Mammary microvascular endothelial cell (primary cell): ENCODE measurements around the gene SLC6A7. TPM values are rescaled to one million over a fixed set of nuclear protein-coding genes. Genes with fewer than 3 reads are reported as not detected.

Experiments used
- total RNA-seq: library from RNA; depleted of rRNA; stranded (reverse); fragments of >200 nt; gene quantifications from 2 replicates; pipeline ENCODE4 v1.2.3, GENCODE V29; 2015

SLC6A7 gene
- total RNA-seq, result not detected in 2 replicates

DNA sequence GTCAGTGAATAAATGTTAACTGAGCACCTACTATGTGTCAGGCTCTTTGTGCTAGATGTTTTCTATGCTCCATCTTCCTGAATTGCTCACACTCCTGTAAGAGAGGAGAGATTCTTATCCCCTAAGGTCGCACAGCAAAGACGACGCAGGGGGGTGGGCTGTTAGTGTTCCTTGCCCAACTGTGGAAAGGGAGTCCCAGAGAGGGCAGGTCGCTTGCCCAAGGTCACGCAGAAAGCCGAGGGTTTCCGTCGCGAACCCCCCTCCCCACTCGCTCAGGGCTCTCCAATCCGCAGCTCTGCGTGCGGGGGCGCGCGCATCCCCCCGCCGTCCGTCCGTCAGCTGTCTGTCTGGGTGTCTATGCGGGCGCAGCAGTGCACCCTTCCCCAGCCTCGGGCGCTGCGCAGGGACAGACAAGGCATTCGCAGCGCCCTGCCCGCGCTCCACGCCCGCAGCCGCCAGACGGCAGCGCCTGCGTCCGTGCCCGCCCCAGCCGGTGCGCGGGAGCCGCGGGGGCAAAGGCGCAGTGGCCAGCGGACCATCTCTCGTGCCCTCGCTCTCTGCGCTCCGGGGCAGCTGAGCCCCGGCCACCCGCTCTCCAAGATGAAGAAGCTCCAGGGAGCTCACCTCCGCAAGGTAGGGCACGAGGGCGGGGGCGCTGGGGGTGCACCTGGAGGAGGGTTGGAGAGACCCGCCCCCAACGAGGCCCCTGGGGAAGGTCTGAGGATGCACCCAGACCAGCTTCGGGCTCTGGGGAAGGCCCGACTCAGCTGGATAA is at the start of gene SLC6A7:
SLC6A7 (plus strand) TSS at position 335 of the 775 bp plus-strand sequence; CDS start at position 601, 266 bp downstream.

DNA sequence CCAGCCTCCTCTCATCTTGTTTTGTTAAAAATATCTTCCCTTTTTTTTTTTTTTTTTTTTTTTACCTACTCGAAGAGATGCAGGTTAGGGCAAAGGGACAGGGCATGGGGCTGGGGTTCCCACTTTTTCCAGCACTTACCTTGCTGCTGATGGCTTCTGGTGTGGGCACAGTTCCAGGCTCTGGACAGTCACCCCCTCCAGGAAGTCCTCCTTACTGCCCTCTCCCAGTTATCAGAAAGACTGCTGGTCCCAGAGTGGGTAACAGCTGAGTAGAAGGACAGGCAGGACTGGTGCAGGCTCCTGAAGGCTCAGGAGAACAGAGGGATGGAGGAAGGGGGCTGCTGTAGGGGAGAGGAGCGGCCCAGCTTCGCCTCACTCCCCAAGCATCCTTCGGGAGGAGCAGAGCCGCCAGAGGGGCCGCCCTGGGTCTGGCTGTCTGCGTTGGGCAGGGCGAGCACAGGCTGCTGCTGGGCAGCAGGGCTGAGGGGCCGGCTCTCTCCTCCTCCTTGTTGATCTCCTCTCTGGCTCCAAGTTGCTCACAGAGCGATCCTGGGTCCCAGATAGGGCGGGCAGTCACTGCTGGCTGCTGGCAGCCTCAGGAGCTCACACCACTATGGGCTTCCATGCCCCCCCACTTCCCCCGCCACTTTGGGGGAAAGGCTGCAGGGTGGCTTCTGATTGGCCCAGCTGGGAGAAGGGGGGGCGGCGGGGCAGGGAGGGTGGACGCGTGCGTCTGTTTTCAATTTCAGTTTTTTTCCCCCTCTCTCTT is 34.4 kb upstream of the SLC6A7 start, which contains the start of gene PDGFRB:
PDGFRB (minus strand) TSS at position 588 of the 769 bp plus-strand sequence. CDS start 18,798 bp downstream, outside the sequence.

DNA sequence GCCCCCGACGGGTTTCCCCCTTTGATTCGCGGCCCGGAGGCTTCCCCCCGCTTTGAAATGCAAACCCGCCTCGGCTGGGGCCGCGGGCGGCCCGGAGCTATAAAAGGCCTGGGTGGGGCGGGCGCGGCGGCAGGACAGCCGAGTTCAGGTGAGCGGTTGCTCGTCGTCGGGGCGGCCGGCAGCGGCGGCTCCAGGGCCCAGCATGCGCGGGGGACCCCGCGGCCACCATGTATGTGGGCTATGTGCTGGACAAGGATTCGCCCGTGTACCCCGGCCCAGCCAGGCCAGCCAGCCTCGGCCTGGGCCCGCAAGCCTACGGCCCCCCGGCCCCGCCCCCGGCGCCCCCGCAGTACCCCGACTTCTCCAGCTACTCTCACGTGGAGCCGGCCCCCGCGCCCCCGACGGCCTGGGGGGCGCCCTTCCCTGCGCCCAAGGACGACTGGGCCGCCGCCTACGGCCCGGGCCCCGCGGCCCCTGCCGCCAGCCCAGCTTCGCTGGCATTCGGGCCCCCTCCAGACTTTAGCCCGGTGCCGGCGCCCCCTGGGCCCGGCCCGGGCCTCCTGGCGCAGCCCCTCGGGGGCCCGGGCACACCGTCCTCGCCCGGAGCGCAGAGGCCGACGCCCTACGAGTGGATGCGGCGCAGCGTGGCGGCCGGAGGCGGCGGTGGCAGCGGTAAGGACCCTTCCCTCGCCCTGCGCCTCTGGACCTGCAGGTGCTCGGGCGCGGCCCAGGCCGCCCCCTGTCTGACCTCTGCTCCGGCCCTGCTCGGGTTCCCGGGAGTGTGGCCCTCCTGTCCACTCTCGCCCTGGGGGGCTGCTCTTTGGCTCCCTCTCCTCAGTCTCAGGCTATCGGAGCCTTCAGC is 23.0 kb upstream of the SLC6A7 start, which contains the start of gene CDX1:
CDX1 (plus strand) TSS at position 129 of the 862 bp plus-strand sequence; CDS start at position 228, 99 bp downstream.

Other genes with a start within 250 kb of the SLC6A7 start
- gene PDE6A, start 245.3 kb upstream of the SLC6A7 start, total RNA-seq, result 0.05 TPM in 1 of 2 replicates, not detected in the other
- 18.3 and 22.1 TPM in 2 replicates for gene SLC26A2, start 229.3 kb upstream of the SLC6A7 start, total RNA-seq
- 3.1 and 3.5 TPM in 2 replicates for gene TIGD6, start 189.4 kb upstream of the SLC6A7 start, total RNA-seq
- 34.8 and 41.1 TPM in 2 replicates for gene HMGXB3, start 189.3 kb upstream of the SLC6A7 start, total RNA-seq
- gene CSF1R, start 103.5 kb upstream of the SLC6A7 start, total RNA-seq, result not detected in 2 replicates
- gene PDGFRB, start 34.2 kb upstream of the SLC6A7 start, total RNA-seq, result 0.69 and 1.6 TPM in 2 replicates
- gene CDX1, start 23.3 kb upstream of the SLC6A7 start, total RNA-seq, result not detected in 2 replicates
- not detected in 2 replicates for gene CAMK2A, start 99.7 kb downstream of the SLC6A7 start, total RNA-seq
- 0.33 and 0.49 TPM in 2 replicates for gene ARSI, start 112.8 kb downstream of the SLC6A7 start, total RNA-seq
- 48.2 and 51.0 TPM in 2 replicates for gene TCOF1, start 167.6 kb downstream of the SLC6A7 start, total RNA-seq
- gene CD74, start 222.8 kb downstream of the SLC6A7 start, total RNA-seq, result 9.2 and 12.0 TPM in 2 replicates